ENCODE data around the gene SSR1.
"Not testable (repeated sequence)": the region's sequence is repeated elsewhere in the genome, so short reads cannot be mapped to it uniquely, and the experiment has no call there.

The SSR1 gene

DNA sequence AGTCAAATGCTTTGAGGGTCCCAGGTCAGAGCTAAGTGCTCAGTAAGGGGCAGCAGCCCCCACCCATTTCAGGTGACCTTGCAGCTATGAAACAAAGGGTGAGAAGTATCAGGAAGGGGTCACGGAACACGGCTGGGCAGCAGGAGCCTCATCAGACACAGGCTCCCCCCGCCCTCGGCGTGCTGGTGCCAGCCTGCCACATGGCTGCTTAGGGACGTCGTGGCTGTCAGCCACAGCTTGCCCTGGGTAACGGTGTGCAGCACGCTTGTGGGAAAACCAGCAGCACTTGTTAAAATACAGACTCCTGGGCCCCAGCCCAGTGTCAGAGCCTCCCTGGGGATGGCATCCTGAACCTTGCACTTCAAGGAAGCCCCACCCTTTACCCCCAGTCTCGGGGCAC is 39.3 kb downstream of the SSR1 start:
- no peak for DNase-seq

DNA sequence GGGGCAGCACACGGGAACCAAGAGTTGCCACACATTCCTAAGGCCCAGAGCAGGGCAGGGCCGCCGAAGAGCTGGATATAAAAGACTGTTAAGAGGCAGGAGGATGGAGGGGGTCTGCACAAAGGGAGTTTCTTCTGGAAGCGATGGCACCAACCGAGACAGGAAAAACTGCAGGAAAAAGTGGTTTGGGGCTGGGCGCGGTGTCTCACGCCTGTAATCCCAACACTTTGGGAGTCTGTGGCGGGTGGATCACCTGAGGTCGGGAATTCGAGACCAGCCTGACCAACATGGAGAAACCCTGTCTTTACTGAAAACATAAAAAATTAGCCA is 41.8 kb downstream of the SSR1 start:
- no peak for DNase-seq

- DNase-seq = no peak
Observed at GRCh38 chr6:7270320-7271204, 42.4 kb downstream of the SSR1 start.

GRCh38 chr6:7269816-7270215 is 43.2 kb downstream of the SSR1 start:
- no peak for DNase-seq

DNA sequence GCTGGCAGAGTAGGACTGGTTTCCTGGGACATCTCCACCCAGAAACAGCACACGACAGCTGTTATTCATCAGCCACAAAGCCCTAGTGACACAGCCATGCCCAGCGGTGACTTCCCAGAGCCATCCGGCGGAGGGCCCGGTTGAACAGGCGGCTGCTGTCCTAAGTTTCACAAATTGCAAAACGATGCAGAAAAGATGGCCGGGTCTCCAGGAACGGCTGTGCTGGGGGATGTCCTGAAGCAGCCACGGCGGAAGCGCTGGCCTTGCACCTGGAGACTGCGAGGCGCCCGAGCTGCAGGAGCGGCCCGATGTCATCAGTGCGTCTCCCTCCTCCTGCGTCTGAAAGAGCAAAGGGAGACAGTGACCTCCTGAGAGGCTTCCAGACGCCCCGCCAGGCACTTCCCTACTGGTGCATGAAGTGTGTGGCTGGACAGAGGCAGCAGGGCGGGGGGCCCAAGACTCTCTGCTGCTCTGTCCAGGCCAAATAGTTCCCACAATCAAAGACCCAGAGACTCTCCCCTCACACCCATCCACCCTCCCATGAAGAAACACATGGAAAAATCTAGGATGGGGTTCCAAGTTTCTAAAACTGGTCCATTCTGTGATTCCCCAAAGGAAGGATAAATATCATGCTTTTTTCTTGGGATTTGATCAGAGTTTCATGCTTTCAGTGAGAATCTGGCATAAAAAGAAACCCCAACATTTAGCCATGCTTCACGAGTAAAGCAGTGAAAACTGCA is 44.0 kb downstream of the SSR1 start:
- DNase-seq = no peak

GRCh38 chr6:7268362-7268761 is 44.6 kb downstream of the SSR1 start:
- no peak for DNase-seq

GRCh38 chr6:7267466-7268091 is 45.4 kb downstream of the SSR1 start:
- peak; percentile 40 for DNase-seq

- DNase-seq = no peak
Observed at GRCh38 chr6:7267071-7267465, 45.9 kb downstream of the SSR1 start.

DNA sequence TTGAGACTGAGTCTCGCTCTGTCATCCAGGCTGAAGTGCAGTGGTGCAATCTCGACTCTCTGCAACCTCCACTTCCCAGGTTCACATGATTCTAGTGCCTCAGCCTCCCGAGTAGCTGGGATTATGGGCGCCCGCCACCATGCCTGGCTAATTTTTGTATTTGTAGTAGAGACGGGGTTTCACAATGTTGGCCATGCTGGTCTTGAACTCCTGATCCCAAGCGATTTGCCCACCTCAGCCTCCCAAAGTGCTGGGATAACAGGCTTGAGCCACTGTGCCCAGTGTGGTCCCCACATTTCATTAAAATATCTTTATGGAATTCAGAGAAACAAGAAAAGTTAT is 47.6 kb downstream of the SSR1 start:
- DNase-seq = not testable (repeated sequence)

- DNase-seq = no peak
Observed at GRCh38 chr6:7264686-7265384, 48.2 kb downstream of the SSR1 start.

- DNase-seq = no peak
Observed at GRCh38 chr6:7264041-7264440, 49.0 kb downstream of the SSR1 start.

DNA sequence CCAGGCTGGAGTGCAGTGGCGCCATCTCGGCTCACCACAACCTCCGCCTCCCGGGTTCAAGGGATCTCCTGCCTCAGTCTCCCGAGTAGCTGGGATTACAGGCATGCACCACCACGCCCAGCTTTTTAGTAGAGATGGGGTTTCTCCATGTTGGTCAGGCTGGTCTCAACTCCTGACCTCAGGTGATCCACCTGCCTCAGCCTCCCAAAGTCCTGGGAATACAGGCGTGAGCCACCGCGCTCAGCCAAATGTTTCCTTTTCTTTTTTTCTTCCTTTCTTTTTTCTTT is 49.5 kb downstream of the SSR1 start:
- not testable (repeated sequence) for DNase-seq

DNA sequence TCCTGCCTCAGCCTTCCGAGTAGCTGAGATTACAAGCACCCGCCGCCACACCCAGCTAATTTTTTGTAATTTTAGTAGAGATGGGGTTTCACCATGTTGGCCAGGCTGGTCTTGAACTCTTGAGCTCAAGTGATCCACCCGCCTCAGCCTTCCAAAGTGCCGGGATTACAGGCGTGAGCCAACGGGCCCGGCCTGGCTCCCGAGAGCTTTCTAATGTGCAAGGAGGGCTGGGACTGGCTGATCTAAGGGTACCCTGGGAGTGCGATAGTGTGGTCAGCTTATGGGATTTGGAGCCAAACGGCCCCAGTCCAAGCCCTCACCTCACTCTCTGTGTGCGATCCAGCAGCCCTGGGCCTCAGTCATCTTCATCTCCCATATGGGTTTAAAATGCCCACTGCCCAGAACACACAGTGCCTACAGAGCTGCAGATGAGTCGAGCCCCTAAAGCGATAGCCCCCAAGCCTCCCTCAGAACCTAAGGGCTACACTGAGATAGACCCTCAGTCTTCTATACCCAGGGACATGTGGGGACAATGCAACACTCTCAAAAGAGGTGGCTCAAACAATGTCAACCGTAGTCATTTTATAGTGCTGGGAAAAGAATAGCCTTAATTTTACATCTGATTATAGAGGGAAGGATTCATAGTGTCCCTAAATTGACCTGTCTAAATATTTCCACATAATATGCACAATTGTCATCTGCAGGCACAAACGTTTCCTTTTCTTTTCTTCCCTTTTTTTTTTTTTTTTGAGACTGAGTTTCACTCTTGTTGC is 50.1 kb downstream of the SSR1 start:
- no peak for DNase-seq

GRCh38 chr6:7261852-7262461 is 51.0 kb downstream of the SSR1 start:
- DNase-seq = peak; percentile 88

DNA sequence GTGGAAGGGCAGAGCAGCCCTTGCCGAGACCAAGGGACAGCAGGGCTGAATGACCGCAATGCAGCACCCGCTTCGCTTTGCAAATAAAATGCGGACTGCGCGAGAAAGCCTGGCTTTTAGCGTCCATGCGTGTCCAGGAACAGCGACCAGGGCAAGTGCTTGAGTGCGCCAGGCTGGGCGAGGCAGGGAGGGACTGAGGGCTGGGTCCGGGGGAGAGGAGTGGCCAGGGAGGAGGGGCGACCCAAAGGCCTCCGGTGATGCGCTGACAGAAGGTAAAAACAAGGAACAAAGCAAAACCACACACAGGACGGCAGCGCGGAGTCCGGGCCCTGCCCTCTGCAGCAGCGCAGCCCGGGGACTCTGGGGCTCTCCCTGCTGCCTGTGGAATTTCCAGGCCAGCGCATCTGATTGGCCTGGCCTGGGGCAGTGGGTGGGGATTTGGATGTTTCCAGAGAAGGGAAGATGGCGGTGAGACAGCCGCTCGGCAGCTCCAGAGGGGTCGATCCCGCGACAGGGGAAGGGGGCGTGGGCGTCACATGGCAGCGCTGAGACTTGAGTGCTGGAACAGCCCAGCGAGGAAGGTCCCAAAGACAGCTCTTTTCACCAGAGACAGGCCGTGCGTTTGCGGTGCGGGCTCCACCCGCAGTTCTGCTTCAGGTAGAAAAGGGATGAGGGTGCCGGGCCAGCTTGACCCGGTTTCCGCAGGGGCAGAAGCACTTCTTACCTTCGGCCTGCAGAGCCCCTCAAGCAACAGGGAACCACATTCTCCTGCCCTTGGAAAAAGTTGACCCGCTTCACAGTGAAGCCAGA is 51.8 kb downstream of the SSR1 start:
- DNase-seq = peak; percentile 88

DNA sequence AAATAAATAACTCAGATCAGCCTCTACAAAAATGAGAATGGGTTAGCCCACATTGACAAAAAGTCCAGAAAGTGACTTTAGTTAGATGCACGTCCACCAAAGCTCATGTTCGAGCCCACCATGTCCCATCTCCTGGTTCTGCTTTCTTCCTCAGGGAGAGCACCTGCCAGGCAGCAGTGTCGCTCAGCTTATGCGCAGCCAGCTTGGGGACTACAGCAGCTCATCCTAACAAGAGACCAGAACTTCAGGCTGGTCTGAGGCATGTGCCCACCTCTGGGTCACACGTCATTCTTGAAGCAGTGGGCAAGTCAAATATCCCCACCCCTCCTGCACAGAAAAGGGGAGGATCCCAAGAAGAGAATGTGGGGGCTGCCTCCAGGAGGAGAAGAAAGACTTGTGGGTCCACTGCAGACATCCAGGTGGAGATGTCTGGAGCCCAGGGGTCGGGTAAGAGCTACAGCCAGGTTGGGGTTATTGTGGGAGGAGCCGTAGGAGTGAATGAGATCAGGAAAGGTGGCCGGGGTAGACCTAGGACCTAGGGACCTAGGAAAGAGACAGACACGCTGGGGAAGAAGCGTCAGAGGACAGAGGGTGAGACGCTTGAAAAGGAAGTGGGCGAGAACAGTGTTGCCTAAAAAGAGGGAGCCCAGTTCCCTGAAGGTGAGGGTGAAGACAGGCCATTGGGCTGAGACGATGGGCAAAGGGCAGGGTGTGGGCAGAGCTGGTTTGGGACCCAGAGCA is 52.5 kb downstream of the SSR1 start:
- no peak for DNase-seq

- DNase-seq = no peak
Observed at GRCh38 chr6:7258231-7258763, 54.7 kb downstream of the SSR1 start.

DNA sequence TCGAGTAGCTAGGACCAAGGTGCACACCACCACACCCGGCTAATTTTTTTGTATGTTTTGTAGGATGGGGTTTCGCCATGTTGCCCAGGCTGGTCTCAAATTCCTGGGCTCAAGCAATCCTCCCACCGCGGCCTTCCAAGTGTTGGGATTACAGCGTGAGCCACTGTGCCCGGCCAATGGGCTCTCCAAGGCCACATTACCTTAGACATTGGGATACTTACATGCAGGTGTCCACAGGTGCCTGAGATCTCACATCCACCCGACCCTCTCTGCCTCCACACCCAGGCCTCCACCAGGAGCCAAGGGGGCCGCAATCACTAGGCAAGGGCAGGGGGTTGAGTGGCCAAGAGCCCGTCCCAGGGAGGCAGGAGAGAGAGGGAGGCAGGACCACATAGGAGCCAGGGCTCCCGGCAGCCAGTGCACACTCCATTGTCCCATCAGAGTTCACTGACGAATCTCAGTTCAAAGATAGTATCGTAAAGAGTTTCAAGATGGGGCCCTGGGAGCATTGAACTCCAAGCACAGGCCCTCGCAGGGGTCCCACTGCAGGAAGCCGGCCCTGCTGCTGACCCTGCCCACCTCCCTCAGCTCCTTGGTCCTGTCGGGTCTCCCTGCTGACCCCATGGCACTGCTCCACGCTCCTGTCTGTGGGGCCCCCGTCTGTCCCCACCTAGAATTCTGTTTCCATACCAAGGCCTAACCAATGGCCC is 55.3 kb downstream of the SSR1 start:
- no peak for DNase-seq

- DNase-seq = no peak
Observed at GRCh38 chr6:7256785-7257184, 56.2 kb downstream of the SSR1 start.

- DNase-seq = no peak
Observed at GRCh38 chr6:7255918-7256317, 57.1 kb downstream of the SSR1 start.

Data from NCI-H2171 treated with DMSO at 0.1 percent for 48 hours (cell line).